HG03378 (cell line): ENCODE data around the gene SNCB.

Experiments used
- ATAC-seq: cut with Tn5 transposase; IDR thresholded peaks from one replicate; pipeline ENCODE4 v1.9.1; 2021; ENCODE audit warnings: mild to moderate bottlenecking, moderate library complexity; ENCODE audit not compliant: unreplicated experiment

Gene SNCB

GRCh38 chr5:176661676-176662075, 31.3 kb upstream of the SNCB start:
- ATAC-seq: no peak

- ATAC-seq: no peak
Measured at GRCh38 chr5:176660860-176661641, 30.7 kb upstream of the SNCB start.

DNA sequence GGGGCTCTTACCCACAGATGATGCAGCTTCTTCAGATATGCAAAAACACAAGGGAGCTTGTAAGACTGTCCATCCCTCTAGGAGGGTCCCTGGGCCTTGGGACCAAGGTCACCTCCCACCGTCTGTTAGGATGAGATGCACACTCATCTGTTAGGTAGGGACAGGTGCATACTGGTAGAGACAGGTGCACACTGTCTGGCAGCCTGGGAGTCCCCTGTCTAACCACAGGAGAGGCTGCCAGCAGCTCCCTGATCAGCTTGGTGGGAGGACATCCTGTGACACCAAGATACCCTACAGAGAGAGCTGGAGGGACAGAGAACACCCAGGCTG, 30.2 kb upstream of the SNCB start:
- ATAC-seq: no peak

DNA sequence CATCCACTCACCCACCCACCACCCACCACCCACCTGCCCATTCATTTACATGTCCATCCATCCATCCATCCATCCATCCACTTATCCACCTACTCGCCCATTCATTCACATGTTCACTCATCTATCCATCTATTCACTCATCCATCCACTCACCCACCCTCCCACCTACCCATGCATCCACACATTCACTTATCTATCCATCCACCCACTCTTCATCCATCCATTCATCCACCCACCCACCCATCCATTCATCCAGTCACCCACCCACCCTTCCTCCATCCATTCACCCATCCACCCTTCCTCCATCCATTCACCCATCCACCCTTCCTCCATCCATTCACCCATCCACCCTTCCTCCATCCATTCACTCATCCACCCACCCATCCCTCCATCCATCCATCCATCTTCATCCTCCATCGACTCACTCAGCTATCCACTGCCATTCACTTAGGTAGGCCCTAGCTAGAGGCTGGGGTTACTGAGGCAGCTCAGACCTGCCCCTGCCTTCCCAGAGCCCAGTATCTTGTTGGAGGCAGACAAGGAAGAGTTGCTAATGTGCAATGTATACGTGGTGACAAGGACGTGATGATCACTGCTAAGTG, 29.6 kb upstream of the SNCB start:
- no peak for ATAC-seq

DNA sequence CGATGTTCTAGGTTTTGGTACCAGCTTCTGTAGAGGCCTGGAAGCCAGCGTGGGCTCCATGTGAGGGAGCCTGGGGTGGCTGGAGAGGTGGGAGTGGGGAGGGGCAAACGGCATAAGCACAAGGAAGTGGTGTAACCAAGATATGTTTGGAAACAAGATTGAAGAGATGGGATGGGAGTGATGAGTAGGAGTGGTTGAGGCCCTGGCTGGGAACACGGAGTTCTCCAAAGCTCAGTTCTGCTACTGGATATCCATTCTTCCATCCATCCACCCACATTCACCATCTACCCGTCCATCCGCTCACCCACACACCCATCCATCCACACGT, 29.1 kb upstream of the SNCB start:
- no peak for ATAC-seq

GRCh38 chr5:176658817-176659511, 28.6 kb upstream of the SNCB start:
- ATAC-seq: no peak

DNA sequence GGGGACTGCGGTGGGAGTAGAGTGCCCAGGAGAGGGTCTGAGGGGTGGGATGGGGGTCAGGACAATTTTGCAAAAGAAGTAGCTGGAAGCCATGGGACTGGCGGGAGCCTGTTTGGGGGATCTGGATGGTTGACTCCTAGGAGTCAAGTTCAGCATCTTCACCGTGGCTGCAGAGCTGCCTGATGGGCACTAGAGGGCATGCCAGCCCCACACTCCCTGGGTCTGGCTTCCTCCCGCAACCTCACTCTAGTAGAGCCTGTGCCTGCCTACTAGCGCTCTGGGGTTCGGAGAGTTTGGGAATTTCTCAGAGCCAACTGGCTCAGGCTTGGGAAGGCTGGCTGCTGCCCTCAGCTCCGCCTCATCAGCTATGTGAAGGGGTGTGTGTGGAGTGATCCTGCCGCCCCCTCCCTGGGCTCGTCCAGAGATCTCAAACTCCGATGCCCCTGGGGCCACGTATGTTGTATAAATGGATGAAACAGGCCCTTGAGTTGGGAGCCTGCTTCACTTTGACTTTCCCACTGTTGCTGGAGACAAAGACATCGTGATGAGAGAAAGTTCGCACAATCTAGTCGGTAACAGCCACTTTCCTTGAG, 27.8 kb upstream of the SNCB start:
- peak; percentile 33 for ATAC-seq

DNA sequence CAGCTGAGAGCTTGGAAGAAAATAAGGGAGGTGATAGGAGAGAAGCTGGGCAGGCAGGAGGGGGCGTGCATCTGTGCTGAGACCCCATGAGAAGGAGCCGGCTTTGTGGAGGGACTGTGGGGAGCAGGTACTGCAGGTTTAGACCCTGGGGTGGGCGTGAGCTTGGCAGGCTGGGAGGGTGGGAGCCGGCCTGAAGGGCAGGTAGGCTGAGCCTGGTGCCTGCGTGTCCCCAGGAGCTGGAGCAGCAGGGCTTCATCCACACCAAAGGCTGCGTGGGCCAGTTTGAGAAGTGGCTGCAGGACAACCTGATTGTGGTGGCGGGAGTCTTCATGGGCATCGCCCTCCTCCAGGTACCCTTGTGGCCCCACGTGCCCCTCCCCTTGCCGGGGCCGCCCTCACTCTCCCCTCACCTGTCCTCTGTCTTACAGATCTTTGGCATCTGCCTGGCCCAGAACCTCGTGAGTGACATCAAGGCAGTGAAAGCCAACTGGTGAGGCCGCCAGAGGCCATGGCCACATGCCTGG, 26.2 kb upstream of the SNCB start:
- no peak for ATAC-seq

GRCh38 chr5:176654856-176655255, 24.5 kb upstream of the SNCB start:
- ATAC-seq: no peak

- ATAC-seq: no peak
Measured at GRCh38 chr5:176653401-176654385, 23.4 kb upstream of the SNCB start.

DNA sequence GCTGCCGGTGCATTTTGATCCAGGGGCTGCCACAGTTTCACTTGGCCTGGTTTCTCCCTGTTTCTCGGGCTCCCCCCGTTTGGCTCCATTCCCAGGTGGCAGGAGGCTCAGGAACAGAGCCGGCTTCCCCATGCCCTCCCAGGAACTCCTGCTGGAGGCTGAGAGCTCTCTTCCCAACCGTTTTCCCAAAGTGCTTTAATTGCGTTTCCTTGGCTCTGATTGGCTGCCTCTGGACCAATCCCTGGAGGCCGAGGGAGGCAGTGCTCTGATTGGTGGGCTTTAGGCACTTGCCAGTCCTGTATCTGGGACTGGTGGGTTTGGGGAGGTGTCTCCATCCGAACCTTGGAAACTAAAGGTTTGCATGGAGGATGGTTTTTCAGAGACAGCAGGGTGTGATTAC, 21.8 kb upstream of the SNCB start:
- no peak for ATAC-seq

DNA sequence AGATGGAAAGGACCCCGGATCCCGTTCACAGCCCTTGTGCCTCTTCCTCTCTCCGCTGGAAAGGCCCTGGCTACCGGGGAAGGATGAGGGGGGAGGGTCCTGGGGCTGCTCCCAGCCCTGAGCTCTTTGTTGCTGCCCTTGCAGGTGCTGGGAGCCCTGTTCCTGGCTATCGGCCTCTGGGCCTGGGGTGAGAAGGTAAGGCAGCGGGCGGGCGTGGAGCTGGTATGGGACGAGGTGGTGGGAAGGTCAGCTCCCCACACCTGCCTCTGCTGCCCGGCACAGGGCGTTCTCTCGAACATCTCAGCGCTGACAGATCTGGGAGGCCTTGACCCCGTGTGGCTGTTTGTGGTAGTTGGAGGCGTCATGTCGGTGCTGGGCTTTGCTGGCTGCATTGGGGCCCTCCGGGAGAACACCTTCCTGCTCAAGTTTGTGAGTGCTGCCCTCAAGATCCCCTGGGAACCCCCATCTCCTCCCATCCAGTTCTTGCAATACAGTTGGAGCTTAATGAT, 21.2 kb upstream of the SNCB start:
- no peak for ATAC-seq

DNA sequence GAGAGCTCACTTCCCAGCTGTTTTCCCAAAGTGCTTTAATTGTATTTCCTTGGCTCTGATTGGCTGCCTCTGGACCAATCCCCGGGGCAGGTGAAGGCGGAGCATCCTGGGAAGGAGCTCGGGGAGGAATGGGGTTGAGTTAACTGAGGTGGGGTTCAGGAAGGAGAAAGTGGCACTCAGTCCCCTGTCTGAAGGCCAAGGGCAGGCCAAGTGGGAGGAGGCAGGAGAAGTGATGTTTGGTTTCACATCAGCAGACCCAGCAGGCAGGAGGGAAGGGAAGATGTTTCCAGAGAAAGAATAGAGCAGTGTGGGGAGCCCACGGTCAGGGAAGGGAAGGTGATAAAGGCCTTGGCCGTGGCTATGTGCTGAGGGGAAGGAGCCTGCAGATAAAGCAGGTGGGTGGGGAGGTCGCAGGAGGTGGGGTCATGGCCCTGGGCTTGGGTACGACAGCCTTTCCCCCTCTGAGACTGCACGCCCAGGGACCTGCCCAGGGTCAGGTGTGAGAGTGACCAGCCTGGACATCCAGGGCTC, 20.1 kb upstream of the SNCB start:
- ATAC-seq: no peak

GRCh38 chr5:176648474-176649194, 18.3 kb upstream of the SNCB start:
- no peak for ATAC-seq

DNA sequence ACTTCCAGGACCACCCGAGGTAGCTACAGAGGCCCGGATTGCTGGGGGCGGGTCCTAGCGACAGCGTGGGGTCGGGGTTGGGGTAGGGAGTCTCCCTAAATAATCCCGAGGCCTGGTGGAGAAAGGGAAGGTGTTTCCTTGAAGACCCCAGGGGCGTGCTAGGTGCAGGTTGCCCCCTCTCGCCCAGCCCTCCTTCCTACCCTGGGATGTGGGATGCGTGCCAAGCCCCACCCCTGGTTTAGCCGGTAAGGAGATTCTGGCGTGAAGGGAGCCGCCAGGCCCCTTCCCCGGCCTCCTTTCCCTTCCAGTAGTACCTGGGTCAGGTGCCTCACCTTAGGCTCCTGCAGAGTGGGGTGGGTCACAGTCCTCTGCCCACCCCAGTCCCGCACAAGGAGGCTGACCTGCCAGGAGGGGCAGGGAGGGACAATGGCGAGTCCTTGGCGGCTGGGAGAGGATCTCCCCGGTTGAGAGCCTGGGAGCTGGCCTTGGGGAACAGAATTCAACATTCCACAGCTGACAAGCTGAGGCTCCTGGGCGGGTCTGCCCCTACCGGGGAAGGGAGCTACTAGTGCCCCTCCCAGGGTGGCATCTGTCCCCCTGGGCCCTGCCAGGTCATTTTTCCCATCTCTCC, 17.6 kb upstream of the SNCB start:
- ATAC-seq: no peak

DNA sequence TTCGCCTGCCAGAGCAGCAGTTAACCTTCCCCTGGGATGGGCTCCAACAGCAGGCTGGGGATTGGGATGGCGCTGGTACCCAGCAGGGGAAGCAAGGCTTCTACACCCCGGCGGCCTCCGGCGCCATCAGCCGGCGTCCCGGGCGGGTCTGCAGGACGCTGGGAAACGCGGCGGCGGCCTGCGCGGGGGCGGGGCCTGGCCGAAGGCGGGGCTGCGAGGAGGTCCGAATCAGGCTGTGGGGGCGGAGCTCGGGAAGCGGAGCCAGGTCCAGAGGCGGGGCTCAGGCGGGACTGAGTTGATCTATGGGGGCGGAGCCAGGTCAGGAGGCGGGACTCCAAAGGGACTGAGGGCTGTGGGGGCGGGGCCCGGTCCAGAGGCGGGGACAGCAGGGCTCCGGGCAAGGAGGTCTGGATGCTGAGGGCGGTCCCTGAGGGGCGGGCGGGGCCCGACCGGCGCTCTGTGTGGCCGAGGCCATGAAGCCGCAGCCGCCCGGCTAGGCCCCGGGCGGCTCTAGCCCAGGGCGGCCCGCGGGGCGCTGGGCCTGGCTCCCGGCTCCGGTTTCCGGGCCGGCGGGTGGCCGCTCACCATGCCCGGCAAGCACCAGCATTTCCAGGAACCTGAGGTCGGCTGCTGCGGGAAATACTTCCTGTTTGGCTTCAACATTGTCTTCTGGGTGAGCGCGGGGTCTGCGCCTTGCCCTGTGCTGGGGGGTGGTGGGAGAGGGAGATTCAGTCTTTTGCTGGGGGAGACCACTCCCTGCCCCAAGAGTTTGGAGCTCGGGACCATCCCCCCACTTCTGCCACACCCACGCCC, 16.9 kb upstream of the SNCB start, which contains the start of gene TSPAN17:
TSPAN17 (plus strand) TSS at position 455 of the 813 bp plus-strand sequence; CDS start at position 587, 132 bp downstream.
- ATAC-seq: peak; percentile 84

GRCh38 chr5:176646707-176647029, 16.3 kb upstream of the SNCB start:
- ATAC-seq: peak; percentile 4

DNA sequence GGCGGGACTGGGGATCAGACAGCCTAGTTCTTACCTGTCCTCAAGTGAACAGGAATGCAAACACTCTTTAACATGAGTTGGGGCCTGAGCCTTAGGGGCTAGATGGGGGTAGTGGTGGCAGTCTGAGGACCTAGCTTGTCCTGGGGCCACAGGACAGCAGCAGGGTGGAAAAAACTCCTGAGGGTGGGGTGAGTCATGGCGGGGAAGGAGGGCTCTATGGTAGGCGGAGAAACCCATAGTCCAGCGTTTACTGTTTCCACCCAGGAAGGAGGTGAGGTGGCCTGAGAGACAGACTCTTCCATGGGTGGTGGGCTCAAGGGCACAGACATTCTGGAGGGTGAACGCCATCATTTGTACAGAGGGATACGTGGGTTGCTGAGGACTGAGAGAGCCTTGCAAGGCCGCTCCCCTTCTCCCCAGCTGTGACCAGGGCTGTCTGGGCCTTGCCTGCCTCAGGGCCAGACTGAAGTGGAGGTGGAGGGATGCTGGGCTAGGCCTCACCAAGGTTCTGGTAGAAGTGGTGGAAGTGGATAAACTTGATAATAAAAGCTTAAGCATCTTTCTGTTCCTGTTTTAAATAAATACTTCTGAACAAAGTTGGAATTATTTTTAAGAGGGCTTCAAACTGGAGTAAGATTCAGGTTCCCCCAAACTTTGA, 15.8 kb upstream of the SNCB start:
- ATAC-seq: no peak
